CD4-positive, alpha-beta T cell treated with Interferon gamma for 1 hour (primary cell): ENCODE data around the gene SLC41A3.
A peak's percentile ranks its signal among the peaks of the same experiment; 100 is the strongest.
"Not testable (repeated sequence)": the region's sequence is repeated elsewhere in the genome, so short reads cannot be mapped to it uniquely, and the experiment has no call there.

ENCODE experiments used
- DNase-seq: peaks from one replicate; pipeline ENCODE4 v3.0.0-alpha.2; 2020

SLC41A3 gene

DNA sequence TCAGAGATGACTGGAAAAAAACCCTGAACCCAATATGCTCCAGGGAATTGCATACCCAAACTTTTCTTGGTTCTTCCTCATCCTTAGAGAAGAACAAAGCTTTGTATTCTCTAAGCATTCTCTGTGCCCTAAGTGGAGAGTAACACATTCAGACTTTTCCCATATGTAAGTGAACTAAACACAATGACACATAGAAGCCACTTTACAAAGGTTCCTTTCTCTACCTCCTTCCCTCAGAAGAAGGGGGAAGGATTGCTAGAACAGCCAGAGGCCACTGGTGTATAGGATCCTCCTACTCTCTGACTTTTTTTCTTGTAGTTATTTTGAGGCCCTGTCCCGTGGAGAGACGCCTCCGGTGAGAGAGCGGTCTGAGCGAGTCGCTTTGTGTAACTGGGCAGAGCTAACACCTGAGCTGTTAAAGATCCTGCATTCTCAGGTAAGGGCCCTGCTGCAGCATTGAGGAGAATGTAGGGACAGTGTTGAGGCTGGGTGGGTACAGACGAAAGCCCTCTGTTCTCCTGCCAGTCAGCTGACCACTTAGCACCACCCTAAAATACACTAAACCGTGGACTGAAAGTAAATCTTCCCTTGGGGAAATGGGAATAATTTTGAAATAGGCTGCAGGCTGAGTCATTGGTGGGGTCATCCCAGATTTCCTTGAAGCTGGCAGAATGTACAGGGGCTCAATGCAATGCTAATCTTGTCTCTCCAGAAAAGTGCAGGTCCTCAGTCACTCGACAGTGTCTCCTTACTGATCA, 108.5 kb downstream of the SLC41A3 start:
- not testable (repeated sequence) for DNase-seq

DNA sequence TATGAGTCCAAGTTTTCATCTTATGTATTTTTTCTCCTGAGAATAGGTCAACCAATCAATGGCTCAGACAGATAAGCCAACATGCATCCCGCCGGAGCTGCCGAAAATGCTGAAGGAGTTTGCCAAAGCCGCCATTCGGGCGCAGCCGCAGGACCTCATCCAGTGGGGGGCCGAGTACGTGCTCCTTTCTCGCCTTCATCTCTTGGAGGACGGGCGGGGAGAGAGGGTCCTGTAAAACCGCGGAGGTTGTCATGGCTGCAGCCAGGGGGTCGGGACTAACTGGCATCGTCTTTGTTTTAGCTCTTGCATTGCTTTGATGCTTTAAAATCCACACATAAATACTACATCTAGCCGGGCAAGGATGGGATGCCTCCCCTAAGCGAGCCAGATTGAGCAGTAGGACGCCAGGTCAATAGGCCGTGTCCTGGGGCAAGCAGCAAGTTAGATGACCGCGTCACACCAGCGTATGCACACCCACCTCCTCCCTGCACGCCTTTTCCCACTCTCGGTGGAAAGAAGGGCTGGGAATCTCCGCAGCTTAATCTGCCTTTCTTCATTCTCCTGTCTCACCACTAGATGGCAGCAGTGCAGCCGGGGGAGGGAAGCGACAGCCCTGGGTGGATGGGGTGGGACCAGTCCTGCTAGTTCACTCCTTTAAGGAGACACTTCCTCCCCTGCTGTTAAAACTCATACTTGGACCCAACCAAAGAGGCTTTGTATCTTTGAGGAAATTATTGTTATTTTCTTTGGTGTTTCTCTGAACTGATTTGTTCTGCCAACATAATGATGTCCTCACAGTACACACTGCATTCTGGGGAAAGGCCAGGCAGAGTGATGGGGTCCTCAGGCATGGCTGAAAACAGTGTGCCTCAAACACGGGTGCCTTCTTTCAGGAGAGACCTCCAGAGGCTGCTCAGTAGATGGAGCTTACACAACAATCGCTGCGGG, 111.7 kb downstream of the SLC41A3 start:
- DNase-seq: peak; percentile 30

DNA sequence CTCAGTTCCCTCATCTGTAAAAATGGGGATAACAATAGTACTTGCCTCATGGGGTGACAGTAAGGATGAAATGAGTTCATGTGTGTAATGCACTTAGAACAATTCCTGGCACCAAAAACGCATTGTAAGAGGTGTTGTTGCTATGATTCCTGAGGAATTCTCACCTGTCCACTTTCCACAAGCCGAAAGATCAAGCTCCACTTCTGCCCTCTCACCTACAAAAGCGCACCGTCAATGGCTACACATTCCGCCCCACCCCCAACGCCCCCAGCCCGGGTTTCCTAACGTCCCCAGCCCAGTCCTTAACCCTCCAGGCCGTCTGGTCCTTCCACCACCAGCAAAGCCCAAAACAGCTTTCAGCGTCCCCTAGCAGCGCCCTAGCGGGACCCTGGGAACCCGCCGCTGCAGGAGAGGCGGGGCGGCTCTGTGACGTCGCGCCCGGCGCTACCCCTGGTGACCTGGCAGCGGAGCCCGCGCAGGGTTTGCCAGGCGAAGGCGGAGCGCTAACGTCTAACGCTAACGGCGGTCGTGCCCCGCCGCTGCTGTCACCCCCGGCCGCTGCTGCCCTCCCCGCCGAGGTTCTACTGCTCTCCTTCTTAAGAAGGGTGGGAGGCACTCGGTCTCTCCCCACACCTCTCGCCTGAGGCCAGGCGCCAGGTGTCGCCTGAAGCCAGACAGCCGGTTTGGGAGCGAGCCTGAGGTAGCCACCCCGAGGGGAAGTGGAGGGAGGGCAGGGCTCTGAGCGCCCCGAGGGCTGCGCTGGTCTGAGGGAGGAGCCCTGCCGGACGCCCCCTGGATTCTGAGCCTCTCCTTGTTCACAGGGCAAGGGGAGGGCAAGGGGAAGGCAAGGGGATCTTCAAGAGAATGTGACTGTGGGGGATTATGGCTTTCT, 115.0 kb downstream of the SLC41A3 start, which contains the start of gene ROPN1B:
Gene ROPN1B (plus strand): TSS at position 478 of the 892 bp plus-strand sequence. CDS start 2,877 bp downstream, outside the sequence.
- DNase-seq: not testable (repeated sequence)

DNA sequence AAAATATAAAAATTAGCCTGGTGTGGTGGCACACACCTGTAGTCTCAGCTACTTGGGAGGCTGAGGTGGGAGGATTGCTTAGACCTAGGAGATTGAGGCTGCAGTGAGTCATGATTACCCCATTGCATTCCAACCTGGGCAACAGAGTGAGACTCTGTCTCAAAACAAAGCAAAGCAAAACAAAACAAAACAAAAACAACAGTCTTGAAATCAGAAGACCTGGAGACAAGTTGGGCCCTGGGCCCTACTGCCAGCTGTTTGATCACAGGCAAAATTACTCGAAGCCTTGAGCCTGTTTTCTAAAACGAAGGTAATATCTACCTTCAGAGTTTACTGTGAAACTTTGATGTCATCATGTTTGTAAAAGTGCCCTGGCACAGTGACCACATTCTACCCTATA, 115.8 kb downstream of the SLC41A3 start:
- not testable (repeated sequence) for DNase-seq

GRCh38 chr3:125967156-125967555, 116.8 kb downstream of the SLC41A3 start:
- DNase-seq: no peak

GRCh38 chr3:125965505-125965904, 118.4 kb downstream of the SLC41A3 start:
- no peak for DNase-seq

- not testable (repeated sequence) for DNase-seq
Observed at GRCh38 chr3:125963834-125964233, 120.1 kb downstream of the SLC41A3 start.

- DNase-seq: no peak
Observed at GRCh38 chr3:125961289-125961589, 122.7 kb downstream of the SLC41A3 start.

DNA sequence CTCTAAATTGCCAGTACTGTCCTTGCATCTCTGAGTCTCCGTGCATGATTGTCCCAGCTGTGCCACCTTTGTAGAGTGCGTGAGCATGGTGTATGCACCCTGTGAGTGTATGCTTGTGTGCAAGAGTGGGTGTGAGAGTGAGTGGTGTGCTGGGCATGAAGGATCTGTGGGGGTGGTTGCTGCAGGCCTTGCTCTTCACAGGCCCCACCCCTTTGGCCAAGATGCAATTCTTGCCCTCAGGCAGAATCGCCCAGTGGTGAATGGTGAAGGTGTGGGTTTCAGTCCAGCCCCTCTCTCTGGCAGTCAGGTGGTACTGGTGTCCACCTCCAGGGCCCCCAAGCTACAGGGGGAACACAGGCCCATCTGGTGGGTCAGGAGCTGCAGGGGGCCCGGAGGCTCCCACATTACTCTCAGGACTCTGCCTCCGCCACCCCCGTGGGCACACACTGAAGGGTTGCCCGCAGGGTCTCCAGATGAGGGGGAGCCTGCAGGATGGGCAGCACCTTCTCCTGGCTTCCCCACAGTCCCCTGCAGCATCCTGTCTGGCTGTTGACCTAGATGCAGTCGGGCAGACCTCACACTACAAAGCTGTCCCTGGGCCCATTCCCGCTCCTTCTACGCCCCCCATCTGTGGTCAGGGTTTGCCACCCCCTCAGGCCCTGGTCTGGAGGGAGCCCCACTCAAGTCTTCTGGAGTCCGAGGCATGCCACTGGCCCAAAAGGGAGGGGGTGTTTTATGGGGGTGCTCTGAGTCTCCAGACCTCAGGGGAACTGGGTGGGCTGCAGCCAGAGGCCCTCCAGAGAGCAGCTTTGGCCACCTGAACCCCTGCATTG, 123.3 kb downstream of the SLC41A3 start:
- no peak for DNase-seq

- DNase-seq: no peak
Observed at GRCh38 chr3:125960066-125960424, 123.9 kb downstream of the SLC41A3 start.

GRCh38 chr3:125959317-125960065, 124.4 kb downstream of the SLC41A3 start:
- no peak for DNase-seq

- no peak for DNase-seq
Observed at GRCh38 chr3:125958511-125959316, 125.2 kb downstream of the SLC41A3 start.

GRCh38 chr3:125957674-125958510, 126.0 kb downstream of the SLC41A3 start:
- DNase-seq: no peak

DNA sequence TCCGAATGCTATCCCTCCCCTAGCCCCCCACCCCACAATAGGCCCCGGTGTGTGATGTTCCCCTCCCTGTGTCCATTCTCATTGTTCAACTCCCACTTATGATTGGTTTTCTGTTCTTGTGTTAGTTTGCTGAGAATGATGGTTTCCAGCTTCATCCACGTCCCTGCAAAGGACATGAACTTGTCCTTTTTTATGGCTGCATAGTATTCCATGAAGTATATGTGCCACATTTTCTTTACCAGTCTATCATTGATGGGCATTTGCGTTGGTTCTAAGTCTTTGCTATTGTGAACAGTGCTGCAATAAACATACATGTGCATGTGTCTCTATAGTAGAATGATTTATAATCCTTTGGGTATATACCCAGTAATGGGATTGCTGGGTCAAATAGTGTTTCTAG, 126.9 kb downstream of the SLC41A3 start:
- not testable (repeated sequence) for DNase-seq
